T-helper 2 cell (primary cell): ENCODE measurements around the gene EPHA8.

Source experiments
- DNase-seq, 5 experiments: peaks; one replicate each; pipeline versions ENCODE4 v3.0.0 to v3.0.0-alpha.2; 2012 to 2022

The EPHA8 gene

DNA sequence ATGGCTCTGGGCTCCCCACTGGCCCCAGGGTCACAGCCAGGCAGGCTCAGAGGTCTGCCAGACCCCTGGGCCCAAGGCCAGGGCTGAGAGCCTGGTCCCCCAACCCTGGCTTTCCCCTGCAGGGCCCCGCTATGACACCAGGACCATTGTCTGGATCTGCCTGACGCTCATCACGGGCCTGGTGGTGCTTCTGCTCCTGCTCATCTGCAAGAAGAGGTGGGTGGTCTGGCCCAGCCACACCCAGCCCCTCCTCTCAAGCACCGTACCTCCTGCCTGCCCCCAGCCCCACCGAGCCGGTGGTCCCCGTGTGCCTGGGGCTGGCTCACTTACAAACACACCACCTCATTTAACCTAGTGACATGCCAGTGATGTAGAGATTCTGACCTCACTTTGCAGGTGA is 31.8 kb downstream of the EPHA8 start:
- no peak for DNase-seq

GRCh38 chr1:22597301-22597965 is 34.1 kb downstream of the EPHA8 start:
- no peak for DNase-seq

DNA sequence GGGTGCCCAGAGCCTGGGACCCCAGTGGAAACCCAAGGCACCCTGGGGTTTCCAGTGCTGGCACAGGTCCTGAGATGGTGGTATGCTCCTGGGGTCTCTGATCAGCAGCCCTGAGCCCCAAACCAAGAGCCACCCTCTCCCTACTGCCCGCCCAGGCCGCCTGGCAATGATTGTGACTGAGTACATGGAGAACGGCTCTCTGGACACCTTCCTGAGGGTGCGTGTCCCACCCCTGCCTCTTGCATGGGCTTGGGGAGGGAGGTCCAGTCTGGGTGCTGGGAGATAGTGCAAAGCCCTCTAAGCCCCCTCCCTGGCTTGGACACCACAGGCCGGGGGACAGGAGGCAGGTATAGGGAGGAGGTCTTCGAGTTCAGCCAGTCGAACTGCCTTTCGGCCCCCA is 34.7 kb downstream of the EPHA8 start:
- DNase-seq: no peak

DNA sequence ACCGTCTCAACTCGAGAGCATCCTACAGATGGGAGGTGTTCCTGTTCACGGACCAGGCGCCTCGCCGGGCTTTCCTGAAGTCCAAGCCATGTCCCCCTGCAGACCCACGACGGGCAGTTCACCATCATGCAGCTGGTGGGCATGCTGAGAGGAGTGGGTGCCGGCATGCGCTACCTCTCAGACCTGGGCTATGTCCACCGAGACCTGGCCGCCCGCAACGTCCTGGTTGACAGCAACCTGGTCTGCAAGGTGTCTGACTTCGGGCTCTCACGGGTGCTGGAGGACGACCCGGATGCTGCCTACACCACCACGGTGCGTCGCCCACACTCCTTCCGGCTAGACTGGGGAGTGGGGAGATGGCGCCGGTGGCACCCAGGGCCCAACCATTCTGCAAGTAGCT is 35.4 kb downstream of the EPHA8 start:
- DNase-seq: no peak

DNA sequence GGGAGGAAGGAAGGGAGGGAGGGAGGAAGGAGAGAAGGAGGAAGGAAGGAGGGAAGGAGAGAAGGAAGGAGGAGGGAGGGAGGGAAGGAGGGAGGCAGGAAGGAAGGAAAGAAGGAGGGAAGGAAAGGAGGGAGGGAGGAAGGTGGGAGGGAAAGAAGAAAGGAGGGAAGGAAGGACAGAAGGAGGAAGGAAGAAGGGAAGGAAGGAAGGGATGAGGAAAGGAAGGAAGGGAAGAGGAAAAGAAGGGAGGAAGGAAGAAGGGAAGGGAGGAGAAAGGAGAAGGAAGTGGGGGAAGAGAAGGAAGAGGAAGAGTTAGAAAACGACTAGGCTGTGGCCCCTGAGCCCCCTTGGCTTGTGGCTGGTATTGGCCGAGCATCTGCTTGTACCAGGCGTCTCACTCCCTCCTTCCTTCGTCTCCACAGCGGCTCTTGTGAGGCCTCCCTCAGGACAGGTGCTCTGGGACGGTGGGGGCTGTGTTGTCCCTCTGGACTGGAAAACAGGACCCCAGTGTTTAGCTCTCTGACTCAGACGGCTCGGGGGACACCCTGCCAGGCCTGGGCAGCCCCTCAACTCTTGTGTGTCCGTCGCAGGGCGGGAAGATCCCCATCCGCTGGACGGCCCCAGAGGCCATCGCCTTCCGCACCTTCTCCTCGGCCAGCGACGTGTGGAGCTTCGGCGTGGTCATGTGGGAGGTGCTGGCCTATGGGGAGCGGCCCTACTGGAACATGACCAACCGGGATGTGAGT is 37.0 kb downstream of the EPHA8 start:
- DNase-seq: no peak

GRCh38 chr1:22600817-22601605 is 37.7 kb downstream of the EPHA8 start:
- no peak for DNase-seq

DNA sequence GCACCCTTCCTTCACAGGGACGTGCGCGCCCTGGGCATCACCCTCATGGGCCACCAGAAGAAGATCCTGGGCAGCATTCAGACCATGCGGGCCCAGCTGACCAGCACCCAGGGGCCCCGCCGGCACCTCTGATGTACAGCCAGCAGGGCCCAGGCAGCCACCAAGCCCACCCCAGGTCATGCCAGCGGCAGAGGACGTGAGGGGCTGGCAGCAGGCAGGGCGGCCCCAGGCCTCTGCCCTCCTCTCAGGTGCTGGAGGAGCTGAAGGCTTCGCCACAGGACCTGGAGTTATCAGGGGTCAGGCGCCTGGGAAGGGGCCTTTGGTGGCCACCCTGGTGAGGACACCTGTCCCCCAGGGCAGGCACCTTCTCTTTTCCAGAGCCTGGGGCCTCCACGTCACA is 38.3 kb downstream of the EPHA8 start:
- no peak for DNase-seq

GRCh38 chr1:22602060-22602740 is 38.9 kb downstream of the EPHA8 start:
- DNase-seq: no peak

GRCh38 chr1:22606161-22606560 is 42.9 kb downstream of the EPHA8 start:
- DNase-seq: no peak

DNA sequence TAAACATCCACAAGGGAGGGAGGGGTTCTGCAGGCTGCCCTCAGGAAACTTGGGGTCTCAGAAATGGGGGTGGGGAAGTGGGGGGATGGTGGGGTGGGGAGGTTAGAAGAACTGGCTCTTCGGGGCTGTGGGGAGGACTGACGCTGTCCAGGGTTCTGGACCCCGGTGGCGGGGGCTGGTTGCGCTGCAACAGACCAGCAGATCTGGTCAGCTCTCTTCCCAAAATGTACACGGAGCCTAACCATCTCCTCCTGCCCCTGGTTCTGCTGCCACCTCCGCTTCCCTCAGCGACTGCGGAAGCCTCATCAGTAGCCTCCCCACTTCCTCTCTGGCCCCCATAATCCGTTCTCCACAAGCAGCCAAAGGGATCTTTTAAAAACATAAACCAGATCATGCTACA is 43.9 kb downstream of the EPHA8 start:
- no peak for DNase-seq

- no peak for DNase-seq
Observed at GRCh38 chr1:22608361-22608760, 45.1 kb downstream of the EPHA8 start.

DNA sequence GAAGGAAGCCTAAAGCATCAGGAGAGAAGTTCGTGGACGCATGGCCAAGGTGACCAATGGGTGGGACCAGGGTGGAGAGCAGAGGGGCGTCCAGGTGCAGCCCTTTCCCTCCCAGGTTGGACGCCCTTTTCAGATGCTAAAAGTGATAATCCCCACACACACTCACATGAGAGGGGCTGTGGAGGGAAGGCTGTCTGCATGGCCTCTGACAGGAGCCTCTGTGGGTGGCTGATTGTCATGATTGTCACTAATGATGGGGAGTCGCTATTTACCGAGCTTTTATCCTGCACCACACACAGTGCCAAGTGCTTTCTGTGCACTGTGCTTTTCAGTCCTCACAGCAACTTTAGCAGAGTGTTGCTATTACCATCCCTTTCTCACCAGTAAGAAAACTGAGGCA is 46.0 kb downstream of the EPHA8 start:
- DNase-seq: no peak

GRCh38 chr1:22611530-22611947 is 48.2 kb downstream of the EPHA8 start:
- peak in 1 of 5 experiments; percentile 33 for DNase-seq

DNA sequence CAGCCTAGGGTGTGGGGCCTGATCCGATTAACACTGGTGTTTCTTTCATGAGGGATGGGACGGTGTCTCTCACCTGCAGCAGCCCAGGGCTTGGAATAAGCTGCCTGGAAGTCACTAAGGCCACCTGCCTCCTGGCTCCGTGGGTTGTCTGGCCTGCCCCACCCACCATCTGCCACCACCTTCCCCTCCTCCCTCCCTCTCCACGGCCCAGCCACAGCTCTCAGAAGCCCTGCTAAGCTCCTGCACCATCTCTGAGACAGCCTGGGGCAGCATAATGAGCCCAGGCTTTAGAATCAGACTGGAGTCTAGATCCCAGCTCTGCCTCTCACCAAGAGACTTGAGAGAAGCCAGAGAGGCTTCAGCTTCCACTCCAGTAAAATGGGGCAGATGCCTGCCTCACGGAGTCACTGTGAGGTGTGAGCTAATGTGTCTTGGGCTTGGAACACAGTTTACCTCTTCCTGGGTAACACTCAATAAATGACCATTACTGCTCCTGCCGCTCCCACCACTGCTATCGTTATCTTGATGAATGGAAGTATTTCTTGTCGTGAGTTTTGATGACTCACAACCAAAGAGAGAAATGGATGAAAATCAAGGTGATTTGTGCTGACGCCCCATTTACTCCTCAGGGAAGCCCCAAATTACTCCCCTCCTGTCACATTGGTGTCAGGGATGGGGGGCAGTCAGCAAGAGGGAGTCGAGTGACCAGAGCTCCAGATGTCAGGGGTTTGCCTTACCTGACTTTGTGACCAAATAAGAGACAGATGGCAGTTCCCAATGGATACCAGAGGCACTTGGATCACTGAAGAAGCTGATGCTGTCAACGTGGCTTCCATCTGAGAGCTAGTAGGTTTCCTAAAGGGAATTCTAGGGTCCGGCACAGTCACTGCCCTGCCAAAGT is 49.6 kb downstream of the EPHA8 start:
- no peak for DNase-seq

- DNase-seq: no peak
Observed at GRCh38 chr1:22613572-22613918, 50.3 kb downstream of the EPHA8 start.

DNA sequence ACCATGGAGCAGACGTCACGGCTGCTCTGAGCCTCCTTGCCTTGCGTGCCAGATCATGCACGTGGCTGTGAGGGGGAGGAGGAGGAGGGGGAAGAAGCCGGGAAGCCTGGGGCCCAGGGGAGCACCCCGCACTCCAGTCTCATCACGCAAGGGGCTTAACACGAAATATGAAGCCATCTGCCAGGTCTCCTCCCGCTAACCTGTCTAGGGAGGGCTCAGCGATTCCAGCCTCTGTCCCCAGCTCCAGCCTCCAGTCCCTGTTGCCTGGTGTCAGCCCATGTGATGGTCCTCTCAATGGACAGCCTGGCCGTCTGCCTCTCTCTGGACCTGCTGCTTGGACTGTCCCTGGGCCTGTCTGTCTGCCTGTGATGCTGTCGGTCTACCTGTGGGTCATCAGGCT is 50.7 kb downstream of the EPHA8 start:
- no peak for DNase-seq

DNA sequence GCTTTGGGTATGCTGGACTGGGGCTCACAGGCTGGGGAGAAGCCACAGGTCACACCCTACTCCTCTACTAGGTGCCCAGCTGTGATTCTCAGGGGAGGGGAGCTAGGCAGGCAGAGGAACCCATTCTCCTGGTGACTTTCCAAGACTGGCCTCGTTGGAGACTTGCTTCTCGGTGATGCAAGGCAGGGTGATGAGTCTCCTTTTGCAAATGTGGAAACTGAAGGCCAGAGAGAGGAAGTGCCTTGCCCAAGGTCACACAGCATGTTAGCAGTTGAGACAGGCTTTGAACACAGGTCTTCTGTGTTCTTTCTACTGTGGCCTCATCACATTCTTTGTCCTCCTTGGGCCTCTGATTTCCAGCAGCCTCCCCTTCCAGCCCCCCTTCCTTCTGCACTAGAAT is 52.6 kb downstream of the EPHA8 start:
- DNase-seq: no peak

DNA sequence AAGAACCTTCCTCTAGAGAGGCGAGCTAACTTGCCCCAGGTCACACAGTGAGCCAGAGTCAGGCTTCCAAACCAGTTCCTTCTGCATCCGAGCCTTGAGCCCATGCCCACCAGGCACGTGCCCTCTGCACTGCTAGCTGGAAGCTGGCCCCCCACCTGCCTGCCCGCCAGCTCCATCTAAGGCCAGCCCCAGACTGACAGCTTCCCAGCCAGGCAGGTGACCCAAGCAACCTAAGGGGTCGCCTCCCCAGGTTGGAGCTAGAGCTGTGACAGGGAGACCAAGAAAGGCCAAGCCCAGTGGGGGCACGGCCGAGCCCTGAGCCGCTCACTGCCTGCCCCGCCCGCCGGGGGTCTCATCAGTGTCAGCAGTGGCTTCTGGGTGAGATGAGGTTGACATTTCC is 53.3 kb downstream of the EPHA8 start:
- DNase-seq: no peak

DNA sequence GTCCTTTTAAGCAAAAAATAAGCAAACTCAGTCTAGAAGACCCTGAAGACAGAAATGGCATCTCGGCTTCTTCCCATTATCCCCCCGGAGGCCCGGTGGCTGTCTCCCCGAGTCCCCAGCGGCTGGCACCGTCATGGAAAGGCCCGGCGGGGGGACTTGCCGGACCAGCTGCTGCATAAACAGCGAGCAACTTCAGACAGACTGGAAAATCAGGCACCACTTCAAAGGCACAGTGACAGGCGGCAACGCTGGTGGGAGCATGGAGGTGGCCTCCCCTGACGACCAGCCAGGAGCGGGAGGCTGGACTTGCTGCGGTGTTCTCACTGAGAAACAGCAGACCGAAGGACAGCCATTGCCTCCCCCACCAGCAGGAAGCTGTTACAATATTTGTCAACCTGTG is 54.8 kb downstream of the EPHA8 start:
- no peak for DNase-seq

GRCh38 chr1:22619252-22619651 is 56.0 kb downstream of the EPHA8 start:
- DNase-seq: peak in 1 of 5 experiments; percentile 19

GRCh38 chr1:22619798-22620197 is 56.5 kb downstream of the EPHA8 start:
- DNase-seq: no peak

- DNase-seq: no peak
Observed at GRCh38 chr1:22621761-22622160, 58.5 kb downstream of the EPHA8 start.
